ENCODE data around the gene MYBPHL.

Gene MYBPHL

GRCh38 chr1:109263234-109263596, 43.6 kb downstream of the MYBPHL start:
- no peak for DNase-seq

GRCh38 chr1:109262231-109263055, 44.4 kb downstream of the MYBPHL start:
- no peak for DNase-seq

- DNase-seq = no peak
Measured at GRCh38 chr1:109261578-109261977, 45.2 kb downstream of the MYBPHL start.

- DNase-seq = no peak
Measured at GRCh38 chr1:109261006-109261405, 45.8 kb downstream of the MYBPHL start.

GRCh38 chr1:109259674-109260557, 46.9 kb downstream of the MYBPHL start:
- no peak for DNase-seq

- no peak for DNase-seq
Measured at GRCh38 chr1:109258481-109259466, 48.0 kb downstream of the MYBPHL start.

- DNase-seq = no peak
Measured at GRCh38 chr1:109257682-109258421, 49.0 kb downstream of the MYBPHL start.

- no peak for DNase-seq
Measured at GRCh38 chr1:109256971-109257681, 49.7 kb downstream of the MYBPHL start.

- no peak for DNase-seq
Measured at GRCh38 chr1:109256085-109256484, 50.7 kb downstream of the MYBPHL start.

- DNase-seq = no peak
Measured at GRCh38 chr1:109255678-109256077, 51.1 kb downstream of the MYBPHL start.

GRCh38 chr1:109255097-109255651, 51.6 kb downstream of the MYBPHL start:
- DNase-seq = no peak

GRCh38 chr1:109254621-109255096, 52.2 kb downstream of the MYBPHL start:
- DNase-seq = no peak

GRCh38 chr1:109253803-109254620, 52.8 kb downstream of the MYBPHL start:
- no peak for DNase-seq

GRCh38 chr1:109252893-109253802, 53.7 kb downstream of the MYBPHL start:
- DNase-seq = no peak

GRCh38 chr1:109252167-109252892, 54.5 kb downstream of the MYBPHL start:
- no peak for DNase-seq

GRCh38 chr1:109251277-109252166, 55.3 kb downstream of the MYBPHL start:
- no peak for DNase-seq

Measured in activated CD4-positive, CD25-positive, alpha-beta regulatory T cell (primary cell).